Measurements from ENCODE around the gene ABCA12. TPM values are rescaled to one million over a fixed set of nuclear protein-coding genes. Genes with fewer than 3 reads are reported as not detected.

ABCA12 gene
- total RNA-seq, 1 experiment from 2014 or later, result 0.03 TPM

DNA sequence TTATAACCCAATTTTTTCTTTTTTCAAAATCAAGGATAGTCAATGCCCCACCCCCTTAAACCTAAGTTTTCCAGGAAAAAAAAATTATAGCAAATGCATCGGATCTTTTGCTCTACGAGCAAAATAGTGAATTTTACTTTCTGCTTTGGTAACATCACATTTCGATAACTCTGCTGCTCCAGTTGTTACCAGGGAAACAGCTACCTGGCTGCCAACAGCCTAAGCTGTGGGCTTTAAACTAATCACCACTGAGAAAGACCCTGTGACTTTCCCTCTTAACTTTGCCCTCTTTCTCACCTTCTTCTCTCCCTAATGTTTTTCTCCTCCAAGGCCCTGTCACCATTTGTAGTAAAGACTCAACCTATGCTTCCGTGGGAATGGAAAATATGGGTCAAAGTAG, 145.5 kb downstream of the ABCA12 start:
- no peaks in the 10 kb centered on the region for H3K36me3 ChIP-seq (ENCODE audit: control insufficient read depth, insufficient read depth, low read length)
- TF ChIP-seq, protein P1, sequence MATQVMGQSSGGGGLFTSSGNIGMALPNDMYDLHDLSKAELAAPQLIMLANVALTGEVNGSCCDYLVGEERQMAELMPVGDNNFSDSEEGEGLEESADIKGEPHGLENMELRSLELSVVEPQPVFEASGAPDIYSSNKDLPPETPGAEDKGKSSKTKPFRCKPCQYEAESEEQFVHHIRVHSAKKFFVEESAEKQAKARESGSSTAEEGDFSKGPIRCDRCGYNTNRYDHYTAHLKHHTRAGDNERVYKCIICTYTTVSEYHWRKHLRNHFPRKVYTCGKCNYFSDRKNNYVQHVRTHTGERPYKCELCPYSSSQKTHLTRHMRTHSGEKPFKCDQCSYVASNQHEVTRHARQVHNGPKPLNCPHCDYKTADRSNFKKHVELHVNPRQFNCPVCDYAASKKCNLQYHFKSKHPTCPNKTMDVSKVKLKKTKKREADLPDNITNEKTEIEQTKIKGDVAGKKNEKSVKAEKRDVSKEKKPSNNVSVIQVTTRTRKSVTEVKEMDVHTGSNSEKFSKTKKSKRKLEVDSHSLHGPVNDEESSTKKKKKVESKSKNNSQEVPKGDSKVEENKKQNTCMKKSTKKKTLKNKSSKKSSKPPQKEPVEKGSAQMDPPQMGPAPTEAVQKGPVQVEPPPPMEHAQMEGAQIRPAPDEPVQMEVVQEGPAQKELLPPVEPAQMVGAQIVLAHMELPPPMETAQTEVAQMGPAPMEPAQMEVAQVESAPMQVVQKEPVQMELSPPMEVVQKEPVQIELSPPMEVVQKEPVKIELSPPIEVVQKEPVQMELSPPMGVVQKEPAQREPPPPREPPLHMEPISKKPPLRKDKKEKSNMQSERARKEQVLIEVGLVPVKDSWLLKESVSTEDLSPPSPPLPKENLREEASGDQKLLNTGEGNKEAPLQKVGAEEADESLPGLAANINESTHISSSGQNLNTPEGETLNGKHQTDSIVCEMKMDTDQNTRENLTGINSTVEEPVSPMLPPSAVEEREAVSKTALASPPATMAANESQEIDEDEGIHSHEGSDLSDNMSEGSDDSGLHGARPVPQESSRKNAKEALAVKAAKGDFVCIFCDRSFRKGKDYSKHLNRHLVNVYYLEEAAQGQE (IDR thresholded peaks at IDR 0.05; ENCODE audit: insufficient read depth in 1 of 2, low read depth in 2 of 2, low read length in 1 of 2), result no peak
- no peak for TF ChIP-seq SIN3A (IDR thresholded peaks at IDR 0.05; ENCODE audit: borderline replicate concordance, insufficient read depth, low read depth, low read length)
- TF ChIP-seq POLR2AphosphoS5 (IDR thresholded peaks at IDR 0.05; ENCODE audit: low read depth, low read length), result no peak
- TF ChIP-seq, protein P2, sequence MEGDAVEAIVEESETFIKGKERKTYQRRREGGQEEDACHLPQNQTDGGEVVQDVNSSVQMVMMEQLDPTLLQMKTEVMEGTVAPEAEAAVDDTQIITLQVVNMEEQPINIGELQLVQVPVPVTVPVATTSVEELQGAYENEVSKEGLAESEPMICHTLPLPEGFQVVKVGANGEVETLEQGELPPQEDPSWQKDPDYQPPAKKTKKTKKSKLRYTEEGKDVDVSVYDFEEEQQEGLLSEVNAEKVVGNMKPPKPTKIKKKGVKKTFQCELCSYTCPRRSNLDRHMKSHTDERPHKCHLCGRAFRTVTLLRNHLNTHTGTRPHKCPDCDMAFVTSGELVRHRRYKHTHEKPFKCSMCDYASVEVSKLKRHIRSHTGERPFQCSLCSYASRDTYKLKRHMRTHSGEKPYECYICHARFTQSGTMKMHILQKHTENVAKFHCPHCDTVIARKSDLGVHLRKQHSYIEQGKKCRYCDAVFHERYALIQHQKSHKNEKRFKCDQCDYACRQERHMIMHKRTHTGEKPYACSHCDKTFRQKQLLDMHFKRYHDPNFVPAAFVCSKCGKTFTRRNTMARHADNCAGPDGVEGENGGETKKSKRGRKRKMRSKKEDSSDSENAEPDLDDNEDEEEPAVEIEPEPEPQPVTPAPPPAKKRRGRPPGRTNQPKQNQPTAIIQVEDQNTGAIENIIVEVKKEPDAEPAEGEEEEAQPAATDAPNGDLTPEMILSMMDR (IDR thresholded peaks at IDR 0.05), result no peak
- TF ChIP-seq TCF7L2 (IDR thresholded peaks at IDR 0.05; ENCODE audit: low read depth, low read length), result no peak
- no peaks in the 10 kb centered on the region for H3K27me3 ChIP-seq (ENCODE audit: control insufficient read depth, insufficient read depth, low read length)
- no peaks in the 10 kb centered on the region for H3K9me3 ChIP-seq (ENCODE audit: control insufficient read depth, insufficient read depth, low read depth, low read length)
- in situ Hi-C loops (cut with HindIII; ENCODE audit: low pct_unique_long_range_greater_than_20kb, low sequenced_read_pairs) (no loop called here), intact Hi-C loops (cut with micrococcal nuclease; ENCODE audit: unreplicated experiment) (no loop called here)
- no peak overlapping the region for H3K27ac ChIP-seq (ENCODE audit: low read length)
- POLR2A ChIA-PET, result no interaction called here
- no peak overlapping the region for H3K4me3 ChIP-seq (ENCODE audit: low read depth in 2 of 2, low read length in 2 of 2)
- CTCF ChIA-PET, result no interaction called here
- no peaks in the 10 kb centered on the region for H3K4me1 ChIP-seq (ENCODE audit: control insufficient read depth, insufficient read depth, low read length)
- no peak for DNase-seq (ENCODE audit: low read depth, low spot score)
- BruUV-seq (replicated peaks), result no TSS peak
- no peak for ATAC-seq

DNA sequence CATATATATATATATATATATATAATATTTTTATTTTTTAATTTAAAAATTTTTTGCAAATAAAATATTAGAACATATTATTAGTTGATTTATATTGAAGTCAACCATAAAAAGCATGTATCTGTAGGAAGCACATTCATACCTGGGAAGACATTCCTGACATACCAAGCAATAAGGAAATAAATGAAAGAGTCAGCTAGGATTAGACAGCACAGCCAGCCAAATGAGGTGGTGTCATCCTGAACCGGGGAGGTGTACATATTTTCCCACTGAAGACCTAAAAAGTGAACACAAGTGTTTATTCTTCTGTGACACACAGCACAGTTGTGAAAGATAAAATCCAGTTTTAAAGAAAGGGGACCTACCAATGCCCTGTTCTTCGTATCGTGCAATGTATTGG, 149.2 kb downstream of the ABCA12 start:
- ATAC-seq (no peak), DNase-seq (ENCODE audit: low read depth, low spot score) (no peak)
- H3K27me3 ChIP-seq (ENCODE audit: control insufficient read depth, insufficient read depth, low read length), result no peaks in the 10 kb centered on the region
- no peaks in the 10 kb centered on the region for H3K4me1 ChIP-seq (ENCODE audit: control insufficient read depth, insufficient read depth, low read length)
- CTCF ChIA-PET, result no interaction called here
- H3K36me3 ChIP-seq (ENCODE audit: control insufficient read depth, insufficient read depth, low read length), result no peaks in the 10 kb centered on the region
- no TSS peak for BruUV-seq (replicated peaks)
- in situ Hi-C loops (cut with HindIII; ENCODE audit: low pct_unique_long_range_greater_than_20kb, low sequenced_read_pairs), result no loop called here
- no peaks in the 10 kb centered on the region for H3K9me3 ChIP-seq (ENCODE audit: control insufficient read depth, insufficient read depth, low read depth, low read length)
- POLR2A ChIA-PET, result no interaction called here
- TF ChIP-seq, protein P1 (IDR thresholded peaks at IDR 0.05; ENCODE audit: insufficient read depth in 1 of 2, low read depth in 2 of 2, low read length in 1 of 2), result no peak
- TF ChIP-seq, protein P2 (IDR thresholded peaks at IDR 0.05), result no peak
- TF ChIP-seq SIN3A (IDR thresholded peaks at IDR 0.05; ENCODE audit: borderline replicate concordance, insufficient read depth, low read depth, low read length) (no peak), POLR2AphosphoS5 (IDR thresholded peaks at IDR 0.05; ENCODE audit: low read depth, low read length) (no peak), TCF7L2 (IDR thresholded peaks at IDR 0.05; ENCODE audit: low read depth, low read length) (no peak)
- intact Hi-C loops (cut with micrococcal nuclease; ENCODE audit: unreplicated experiment), result no loop called here
- H3K27ac ChIP-seq (ENCODE audit: low read length), result no peak overlapping the region
- H3K4me3 ChIP-seq (ENCODE audit: low read depth in 2 of 2, low read length in 2 of 2), result no peak overlapping the region

Data from Panc1 (cell line).